Breast epithelium (tissue), 3 donors: ENCODE measurements around the gene C10orf62.

Source experiments
- POLR2AphosphoS5 ChIP-seq, 3 donors: sonication (generic); formaldehyde crosslinking; IDR thresholded peaks; one replicate each; pipeline ENCODE4 v1.6.1; 2017; ENCODE audit warnings: antibody characterized with exemption in 3 of 3
- TF ChIP-seq, protein P1 (sequence below), 3 donors: fragments of 450-650 bp; IDR thresholded peaks; one replicate each; pipeline ENCODE4 v1.5.1; 2016 to 2017; ENCODE audit warnings: antibody characterized with exemption in 3 of 3, mild to moderate bottlenecking in 3 of 3, moderate library complexity in 3 of 3

DNA sequence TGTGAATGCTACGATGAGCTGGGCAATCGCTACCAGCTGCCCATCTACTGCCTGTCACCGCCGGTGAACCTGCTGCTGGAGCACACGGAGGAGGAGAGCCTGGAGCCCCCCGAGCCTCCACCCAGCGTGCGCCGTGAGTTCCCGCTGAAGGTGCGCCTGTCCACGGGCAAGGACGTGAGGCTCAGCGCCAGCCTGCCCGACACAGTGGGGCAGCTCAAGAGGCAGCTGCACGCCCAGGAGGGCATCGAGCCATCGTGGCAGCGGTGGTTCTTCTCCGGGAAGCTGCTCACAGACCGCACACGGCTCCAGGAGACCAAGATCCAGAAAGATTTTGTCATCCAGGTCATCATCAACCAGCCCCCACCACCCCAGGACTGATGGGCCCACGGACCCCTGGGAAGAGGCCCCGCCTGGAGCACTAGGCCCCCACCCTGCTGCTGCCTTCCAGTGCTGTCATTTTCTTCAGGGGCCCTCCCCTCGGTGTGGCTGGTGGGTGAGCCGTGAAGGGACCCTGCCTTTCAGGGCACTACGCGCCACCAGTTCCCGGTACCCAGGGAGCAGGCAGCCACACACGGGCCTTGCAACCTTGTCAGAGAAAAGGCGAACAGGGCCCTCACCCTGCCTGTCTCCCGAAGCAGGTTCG is 19.3 kb upstream of the C10orf62 start:
- TF ChIP-seq, protein P1, sequence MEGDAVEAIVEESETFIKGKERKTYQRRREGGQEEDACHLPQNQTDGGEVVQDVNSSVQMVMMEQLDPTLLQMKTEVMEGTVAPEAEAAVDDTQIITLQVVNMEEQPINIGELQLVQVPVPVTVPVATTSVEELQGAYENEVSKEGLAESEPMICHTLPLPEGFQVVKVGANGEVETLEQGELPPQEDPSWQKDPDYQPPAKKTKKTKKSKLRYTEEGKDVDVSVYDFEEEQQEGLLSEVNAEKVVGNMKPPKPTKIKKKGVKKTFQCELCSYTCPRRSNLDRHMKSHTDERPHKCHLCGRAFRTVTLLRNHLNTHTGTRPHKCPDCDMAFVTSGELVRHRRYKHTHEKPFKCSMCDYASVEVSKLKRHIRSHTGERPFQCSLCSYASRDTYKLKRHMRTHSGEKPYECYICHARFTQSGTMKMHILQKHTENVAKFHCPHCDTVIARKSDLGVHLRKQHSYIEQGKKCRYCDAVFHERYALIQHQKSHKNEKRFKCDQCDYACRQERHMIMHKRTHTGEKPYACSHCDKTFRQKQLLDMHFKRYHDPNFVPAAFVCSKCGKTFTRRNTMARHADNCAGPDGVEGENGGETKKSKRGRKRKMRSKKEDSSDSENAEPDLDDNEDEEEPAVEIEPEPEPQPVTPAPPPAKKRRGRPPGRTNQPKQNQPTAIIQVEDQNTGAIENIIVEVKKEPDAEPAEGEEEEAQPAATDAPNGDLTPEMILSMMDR (IDR thresholded peaks at IDR 0.05): no peak
- no peak for TF ChIP-seq POLR2AphosphoS5 (IDR thresholded peaks at IDR 0.05)
